Lower lobe of right lung (tissue), 2 donors: ENCODE measurements around the gene DAAM1. TPM values are rescaled to one million over a fixed set of nuclear protein-coding genes. Genes with fewer than 3 reads are reported as not detected.

Source experiments
- ATAC-seq, 2 donors: fragments of 200-7000 bp; cut with Tn5 transposase; one replicate each; pipeline ENCODE4 v1.9.1; 2020 to 2022; ENCODE audit warnings: mild to moderate bottlenecking in 2 of 2, moderate library complexity in 2 of 2
- DNase-seq: peaks from one replicate; pipeline ENCODE4 v3.0.0-alpha.2; 2020
- H3K27ac ChIP-seq: fragments of 200-600 bp; one replicate; pipeline ENCODE4 v1.8.0; 2022
- H3K27me3 ChIP-seq: fragments of 200-600 bp; one replicate; pipeline ENCODE4 v1.8.0; 2022; ENCODE audit warnings: low read depth
- H3K36me3 ChIP-seq: fragments of 200-600 bp; one replicate; pipeline ENCODE4 v1.8.0; 2022; ENCODE audit warnings: mild to moderate bottlenecking
- H3K4me1 ChIP-seq: fragments of 200-600 bp; one replicate; pipeline ENCODE4 v1.8.0; 2022
- H3K4me3 ChIP-seq: fragments of 200-600 bp; one replicate; pipeline ENCODE4 v1.8.0; 2022; ENCODE audit warnings: mild to moderate bottlenecking
- H3K9me3 ChIP-seq: fragments of 200-600 bp; one replicate; pipeline ENCODE4 v1.8.0; 2022
- CTCF ChIP-seq: fragments of 200-600 bp; IDR thresholded peaks from one replicate; pipeline ENCODE4 v1.8.0; 2022; ENCODE audit warnings: antibody characterized with exemption, mild to moderate bottlenecking
- intact Hi-C: fragments of 100-400 bp; cut with DNase I; formaldehyde crosslinking; loops from one replicate; pipeline ENCODE4 v1.11.0; 2022
- total RNA-seq: library from RNA; stranded (reverse); fragmentation: NEBNext Ultra II Directional; extraction: Animal tissue kit (Norgen Biotek cat#: 25700); gene quantifications from one replicate; pipeline ENCODE4 v1.2.1, GENCODE V29; 2021
- donor health status: DM: no; HTN: yes; CAD: no; lungs with severe emphysema.

The DAAM1 gene
- total RNA-seq, 1 donor from 2014 or later: 46.7 TPM

DNA sequence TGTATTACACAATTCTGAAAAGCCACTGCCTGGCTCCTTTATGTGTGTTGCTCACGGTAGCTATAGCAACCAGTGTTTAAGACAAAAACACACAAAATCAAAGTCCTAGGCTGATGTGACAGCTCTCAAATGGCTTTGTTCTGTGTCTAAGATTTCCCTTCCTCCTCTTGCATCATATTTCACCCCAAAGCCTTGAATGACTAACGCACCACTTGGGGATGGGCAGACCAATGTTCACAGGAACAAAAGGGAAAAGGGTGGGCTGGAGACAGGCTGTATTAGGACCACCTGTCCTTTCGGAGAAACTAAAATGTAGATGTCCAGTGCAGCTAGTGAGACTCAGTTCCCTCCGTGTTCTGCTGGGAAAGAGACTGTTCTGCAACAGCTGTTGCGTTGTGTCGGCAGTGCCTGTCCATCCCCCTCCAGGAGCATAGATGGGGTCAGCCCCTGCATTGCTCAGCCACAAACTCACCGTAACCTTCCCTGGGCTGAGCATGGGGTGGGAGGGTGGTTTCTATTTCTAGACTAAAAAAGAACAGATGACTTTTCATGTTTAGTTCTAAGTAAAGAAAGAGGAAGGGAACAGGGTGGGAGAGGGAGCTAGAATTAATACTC lies 26.8 kb upstream of the DAAM1 start:
- no peaks in the 10 kb centered on the region for H3K9me3 ChIP-seq
- DNase-seq (no peak), ATAC-seq (peak; percentile 78 to 84)
- intact Hi-C loops: no loop called here
- H3K36me3 ChIP-seq: no peaks in the 10 kb centered on the region
- peaks cover 4% of the 10 kb centered on the region for H3K4me1 ChIP-seq
- H3K4me3 ChIP-seq: no peak overlapping the region
- no peak for TF ChIP-seq CTCF
- H3K27me3 ChIP-seq: no peaks in the 10 kb centered on the region
- H3K27ac ChIP-seq: peak overlapping the region; percentile 26

GRCh38 chr14:59166258-59166657 lies 22.2 kb upstream of the DAAM1 start:
- H3K4me1 ChIP-seq: peaks cover 4% of the 10 kb centered on the region
- no peaks in the 10 kb centered on the region for H3K27me3 ChIP-seq
- H3K9me3 ChIP-seq: no peaks in the 10 kb centered on the region
- DNase-seq: no peak
- no peaks in the 10 kb centered on the region for H3K36me3 ChIP-seq
- TF ChIP-seq CTCF: no peak
- no peak overlapping the region for H3K27ac ChIP-seq
- no peak overlapping the region for H3K4me3 ChIP-seq
- intact Hi-C loops: no loop called here
- ATAC-seq: no peak

DNA sequence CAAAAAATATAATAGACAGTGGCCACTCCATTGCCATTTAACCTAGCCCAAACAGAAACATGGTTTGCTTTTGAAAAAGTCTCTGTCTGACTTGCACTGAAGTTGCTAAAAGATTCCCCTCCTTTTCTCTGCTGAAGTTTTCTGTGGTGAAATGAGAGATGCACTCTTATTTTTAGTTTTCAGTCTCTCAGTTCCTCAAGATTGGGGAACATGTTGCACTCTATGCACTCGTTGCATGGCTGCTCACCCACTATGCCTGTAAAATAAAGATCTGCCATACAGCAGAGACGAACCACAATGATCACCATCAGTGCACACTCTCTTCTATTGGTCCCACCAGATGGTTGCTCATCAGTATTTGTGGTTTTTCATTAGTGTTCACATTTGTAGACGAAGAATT lies 13.1 kb upstream of the DAAM1 start:
- no peak overlapping the region for H3K4me3 ChIP-seq
- H3K9me3 ChIP-seq: no peaks in the 10 kb centered on the region
- intact Hi-C loops: no loop called here
- H3K4me1 ChIP-seq: no peaks in the 10 kb centered on the region
- no peak overlapping the region for H3K27ac ChIP-seq
- DNase-seq (no peak), ATAC-seq (no peak)
- no peaks in the 10 kb centered on the region for H3K27me3 ChIP-seq
- H3K36me3 ChIP-seq: no peaks in the 10 kb centered on the region
- no peak for TF ChIP-seq CTCF

DNA sequence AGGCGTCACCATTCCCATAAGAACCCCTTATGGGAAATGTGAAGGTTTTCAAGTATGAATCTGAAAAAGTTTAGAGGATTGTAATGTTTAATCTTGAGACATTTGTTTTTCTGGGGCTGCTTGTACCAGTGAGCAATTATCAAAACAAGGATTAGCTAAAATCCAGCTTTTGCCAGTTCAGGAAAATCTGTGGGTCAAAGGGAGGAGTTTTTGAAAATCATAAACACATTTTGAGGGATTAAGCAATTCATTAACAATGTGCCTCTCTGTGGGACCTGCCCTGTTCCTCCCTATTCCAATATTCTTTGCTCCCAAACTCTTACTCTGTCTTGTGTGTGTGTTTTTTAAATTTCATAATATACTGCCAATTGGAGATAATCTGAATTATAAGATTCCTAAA lies 11.7 kb upstream of the DAAM1 start:
- no peaks in the 10 kb centered on the region for H3K4me1 ChIP-seq
- intact Hi-C loops: no loop called here
- no peaks in the 10 kb centered on the region for H3K9me3 ChIP-seq
- TF ChIP-seq CTCF: no peak
- H3K4me3 ChIP-seq: no peak overlapping the region
- ATAC-seq (no peak), DNase-seq (no peak)
- no peaks in the 10 kb centered on the region for H3K36me3 ChIP-seq
- H3K27me3 ChIP-seq: no peaks in the 10 kb centered on the region
- no peak overlapping the region for H3K27ac ChIP-seq

- H3K27ac ChIP-seq: no peak overlapping the region
- intact Hi-C loops: no loop called here
- H3K4me1 ChIP-seq: no peaks in the 10 kb centered on the region
- H3K36me3 ChIP-seq: no peaks in the 10 kb centered on the region
- no peak for TF ChIP-seq CTCF
- no peak for ATAC-seq
- H3K27me3 ChIP-seq: no peaks in the 10 kb centered on the region
- DNase-seq: no peak
- no peaks in the 10 kb centered on the region for H3K9me3 ChIP-seq
- H3K4me3 ChIP-seq: no peak overlapping the region
Observed at GRCh38 chr14:59177262-59177661, 11.2 kb upstream of the DAAM1 start.
